AG04450 (cell line): Measurements from ENCODE around the gene STAB1. TPM values are rescaled to one million over a fixed set of nuclear protein-coding genes. Genes with fewer than 3 reads are reported as not detected.

Source experiments
- CTCF ChIA-PET: fragments of 300-600, 350-600 bp; formaldehyde crosslinking; extraction: SDS; loops from one replicate; lab custom pipeline; 2022; ENCODE audit warnings: antibody characterized with exemption, inconsistent platforms; lab: Charles Lee
- POLR2A ChIA-PET: fragments of 350-600 bp; formaldehyde crosslinking; extraction: SDS; loops from one replicate; lab custom pipeline; 2021; ENCODE audit warnings: antibody characterized with exemption, inconsistent platforms; lab: Yijun Ruan, JAX
- DNase-seq: peaks from one replicate; pipeline ENCODE4 v3.0.0-alpha.2; 2011; ENCODE audit warnings: low read depth, low spot score
- H3K27ac ChIP-seq: one replicate; pipeline ENCODE4 v1.5.1; 2012; ENCODE audit warnings: low read depth, low read length, control low read depth
- H3K27me3 ChIP-seq: one replicate; pipeline ENCODE4 v1.6.0; 2012; ENCODE audit warnings: low read length; ENCODE audit not compliant: control insufficient read depth, insufficient read depth
- H3K4me3 ChIP-seq: 2 replicates; pipeline ENCODE4 v1.5.1; 2011; ENCODE audit warnings: mild to moderate bottlenecking, low read depth, low read length, control low read depth
- H3K9me3 ChIP-seq: 2 replicates; pipeline ENCODE4 v1.5.1; 2012; ENCODE audit warnings: low read length; ENCODE audit not compliant: control insufficient read depth, insufficient read depth
- polyA plus RNA-seq: library from polyadenylated mRNA; depleted of rRNA; stranded (reverse); fragments of >200 nt; gene quantifications from 2 replicates; pipeline ENCODE4 v1.2.3, GENCODE V29; 2011
- TF ChIP-seq, protein P1 (sequence below): IDR thresholded peaks from 2 replicates; pipeline ENCODE4 v1.5.1; 2011; ENCODE audit warnings: low read depth, low read length, control low read depth, inconsistent platforms

Gene STAB1
- polyA plus RNA-seq, 1 experiment = 0.02 TPM

- no peaks in the 10 kb centered on the region; the same call in 1 of the 2 replicates for H3K9me3 ChIP-seq
- ChIA-PET CTCF (no interaction called here), POLR2A (no interaction called here)
- no peak for DNase-seq
- no peaks in the 10 kb centered on the region for H3K27me3 ChIP-seq
- TF ChIP-seq, protein P1, sequence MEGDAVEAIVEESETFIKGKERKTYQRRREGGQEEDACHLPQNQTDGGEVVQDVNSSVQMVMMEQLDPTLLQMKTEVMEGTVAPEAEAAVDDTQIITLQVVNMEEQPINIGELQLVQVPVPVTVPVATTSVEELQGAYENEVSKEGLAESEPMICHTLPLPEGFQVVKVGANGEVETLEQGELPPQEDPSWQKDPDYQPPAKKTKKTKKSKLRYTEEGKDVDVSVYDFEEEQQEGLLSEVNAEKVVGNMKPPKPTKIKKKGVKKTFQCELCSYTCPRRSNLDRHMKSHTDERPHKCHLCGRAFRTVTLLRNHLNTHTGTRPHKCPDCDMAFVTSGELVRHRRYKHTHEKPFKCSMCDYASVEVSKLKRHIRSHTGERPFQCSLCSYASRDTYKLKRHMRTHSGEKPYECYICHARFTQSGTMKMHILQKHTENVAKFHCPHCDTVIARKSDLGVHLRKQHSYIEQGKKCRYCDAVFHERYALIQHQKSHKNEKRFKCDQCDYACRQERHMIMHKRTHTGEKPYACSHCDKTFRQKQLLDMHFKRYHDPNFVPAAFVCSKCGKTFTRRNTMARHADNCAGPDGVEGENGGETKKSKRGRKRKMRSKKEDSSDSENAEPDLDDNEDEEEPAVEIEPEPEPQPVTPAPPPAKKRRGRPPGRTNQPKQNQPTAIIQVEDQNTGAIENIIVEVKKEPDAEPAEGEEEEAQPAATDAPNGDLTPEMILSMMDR = no peak
- H3K27ac ChIP-seq = no peak overlapping the region
- H3K4me3 ChIP-seq = no peak overlapping the region
These were observed 17.9 kb upstream of the STAB1 start for GRCh38 chr3:52477076-52477795.

DNA sequence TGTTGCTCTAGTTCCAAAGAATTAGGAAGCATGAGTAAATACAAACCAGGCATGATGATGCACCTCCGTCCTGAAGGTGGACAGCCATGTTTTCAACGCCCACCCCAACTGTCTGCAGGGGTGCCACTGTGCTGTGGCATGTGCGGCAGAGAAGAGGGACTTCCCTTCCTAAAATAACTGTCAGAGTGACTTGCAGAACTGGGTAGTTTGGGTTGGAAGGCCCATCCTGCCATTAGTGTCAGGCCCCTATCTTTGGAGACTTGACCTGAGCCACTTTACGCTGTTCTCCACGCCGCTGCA, 17.4 kb upstream of the STAB1 start:
- Histone ChIP-seq H3K27ac (no peak overlapping the region), H3K9me3 (no peaks in the 10 kb centered on the region; the same call in 1 of the 2 replicates), H3K4me3 (no peak overlapping the region), H3K27me3 (no peaks in the 10 kb centered on the region)
- CTCF ChIA-PET = no interaction called here
- TF ChIP-seq, protein P1 = no peak
- no peak for DNase-seq
- POLR2A ChIA-PET = no interaction called here

- no peak for DNase-seq
- Histone ChIP-seq H3K9me3 (no peaks in the 10 kb centered on the region; the same call in 1 of the 2 replicates), H3K4me3 (no peak overlapping the region), H3K27me3 (no peaks in the 10 kb centered on the region), H3K27ac (no peak overlapping the region)
- ChIA-PET POLR2A (no interaction called here), CTCF (no interaction called here)
- TF ChIP-seq, protein P1 = no peak
These were observed 15.9 kb upstream of the STAB1 start for GRCh38 chr3:52479037-52479876.

- TF ChIP-seq, protein P1 = no peak
- no peaks in the 10 kb centered on the region for H3K27me3 ChIP-seq
- POLR2A ChIA-PET = no interaction called here
- no peak overlapping the region for H3K4me3 ChIP-seq
- no peak overlapping the region for H3K27ac ChIP-seq
- CTCF ChIA-PET = no interaction called here
- no peak for DNase-seq
- no peaks in the 10 kb centered on the region; the same call in 1 of the 2 replicates for H3K9me3 ChIP-seq
These were observed 15.1 kb upstream of the STAB1 start for GRCh38 chr3:52479877-52480575.
